ENCODE measurements around the gene KLHL11. TPM values are rescaled to one million over a fixed set of nuclear protein-coding genes. Genes with fewer than 3 reads are reported as not detected.

Gene KLHL11
- polyA plus RNA-seq, 1 donor (not counting 4 experiments of a cell fraction or from before 2014, with no cell fraction given), result 5.2 TPM

DNA sequence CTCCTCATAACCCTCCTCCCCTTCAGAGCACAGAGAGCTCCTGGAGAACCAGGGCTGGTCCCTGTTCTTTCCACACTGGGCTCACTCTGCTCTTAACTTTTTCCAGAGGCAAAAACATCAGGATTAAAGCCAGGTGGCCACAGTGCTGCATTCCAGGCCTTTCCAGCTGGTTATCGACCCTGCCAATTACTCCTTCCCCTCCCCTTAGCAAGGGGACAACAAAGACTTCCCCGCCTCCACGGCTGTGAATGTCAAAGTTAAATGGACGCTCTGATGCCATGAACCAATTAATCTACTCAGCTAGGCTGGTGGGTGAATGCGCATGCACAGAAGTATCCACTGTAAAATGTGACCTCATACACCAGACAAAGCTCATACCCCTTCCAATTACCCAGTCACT lies 30.4 kb upstream of the KLHL11 start:
- Histone ChIP-seq H4K20me1 (ENCODE audit: control insufficient read depth, extremely low read depth, insufficient read depth, low read length) (peaks cover 10% of the 10 kb centered on the region), H3K27ac (ENCODE audit: control insufficient read depth, insufficient read depth, low read length) (no peak overlapping the region), H3K9me3 (ENCODE audit: control insufficient read depth, low read depth, low read length) (no peaks in the 10 kb centered on the region), H3K9me1 (ENCODE audit: control insufficient read depth, extremely low read depth, insufficient read depth, low read length) (no peaks in the 10 kb centered on the region), H3K9ac (ENCODE audit: control insufficient read depth, extremely low read depth, insufficient read depth, low read length) (no peak overlapping the region), H3K36me3 (ENCODE audit: control insufficient read depth in 2 of 2, extremely low read depth in 1 of 2, insufficient read depth in 2 of 2, low read length in 2 of 2) (peaks cover 71% of the 10 kb centered on the region in 2 experiments), H3K79me2 (ENCODE audit: control insufficient read depth, insufficient read depth, low read length) (peaks cover 13% of the 10 kb centered on the region), H3K27me3 (ENCODE audit: control insufficient read depth, extremely low read depth, insufficient read depth, low read length) (no peaks in the 10 kb centered on the region), H3K4me3 (ENCODE audit: control insufficient read depth in 2 of 3, extremely low read depth in 1 of 3, insufficient read depth in 2 of 3, low read depth in 1 of 3, low read length in 3 of 3) (no peak overlapping the region), H3K4me2 (ENCODE audit: control insufficient read depth, extremely low read depth, insufficient read depth, low read depth, low read length) (no peak overlapping the region), H2AFZ (ENCODE audit: control insufficient read depth, low read length) (no peak overlapping the region), H3K4me1 (ENCODE audit: control insufficient read depth, extremely low read depth, insufficient read depth, low read length) (no peaks in the 10 kb centered on the region)
- dilution Hi-C loops (cut with MboI; ENCODE audit: extremely low pct_ligation_motif_present, low sequenced_read_pairs), result no loop called here
- FAIRE-seq, result no peak
- no peak for TF ChIP-seq CTCF (optimal IDR thresholded peaks at IDR 0.05 in 1 of 3, IDR thresholded peaks at IDR 0.05 in 1 of 3, conservative IDR thresholded peaks at IDR 0.05 in 1 of 3; ENCODE audit: extremely low read depth in 1 of 3, insufficient read depth in 2 of 3, low read length in 3 of 3)
- no peak for TF ChIP-seq EZH2 (IDR thresholded peaks at IDR 0.05; ENCODE audit: low read length)
- DNase-seq (ENCODE audit: low read depth, low spot score), result no peak

- H3K27me3 ChIP-seq (ENCODE audit: control insufficient read depth, extremely low read depth, insufficient read depth, low read length), result no peaks in the 10 kb centered on the region
- H3K4me2 ChIP-seq (ENCODE audit: control insufficient read depth, extremely low read depth, insufficient read depth, low read depth, low read length), result no peak overlapping the region
- no peaks in the 10 kb centered on the region for H3K4me1 ChIP-seq (ENCODE audit: control insufficient read depth, extremely low read depth, insufficient read depth, low read length)
- peaks cover 71 to 72% of the 10 kb centered on the region in 2 experiments for H3K36me3 ChIP-seq (ENCODE audit: control insufficient read depth in 2 of 2, extremely low read depth in 1 of 2, insufficient read depth in 2 of 2, low read length in 2 of 2)
- H3K79me2 ChIP-seq (ENCODE audit: control insufficient read depth, insufficient read depth, low read length), result peaks cover 13% of the 10 kb centered on the region
- no peak overlapping the region for H3K4me3 ChIP-seq (ENCODE audit: control insufficient read depth in 2 of 3, extremely low read depth in 1 of 3, insufficient read depth in 2 of 3, low read depth in 1 of 3, low read length in 3 of 3)
- H3K9me1 ChIP-seq (ENCODE audit: control insufficient read depth, extremely low read depth, insufficient read depth, low read length), result no peaks in the 10 kb centered on the region
- H4K20me1 ChIP-seq (ENCODE audit: control insufficient read depth, extremely low read depth, insufficient read depth, low read length), result peaks cover 10% of the 10 kb centered on the region
- H3K9ac ChIP-seq (ENCODE audit: control insufficient read depth, extremely low read depth, insufficient read depth, low read length), result no peak overlapping the region
- DNase-seq (ENCODE audit: low read depth, low spot score), result no peak
- H2AFZ ChIP-seq (ENCODE audit: control insufficient read depth, low read length), result no peak overlapping the region
- TF ChIP-seq EZH2 (IDR thresholded peaks at IDR 0.05; ENCODE audit: low read length) (no peak), CTCF (optimal IDR thresholded peaks at IDR 0.05 in 1 of 3, IDR thresholded peaks at IDR 0.05 in 1 of 3, conservative IDR thresholded peaks at IDR 0.05 in 1 of 3; ENCODE audit: extremely low read depth in 1 of 3, insufficient read depth in 2 of 3, low read length in 3 of 3) (no peak)
- H3K9me3 ChIP-seq (ENCODE audit: control insufficient read depth, low read depth, low read length), result no peaks in the 10 kb centered on the region
- H3K27ac ChIP-seq (ENCODE audit: control insufficient read depth, insufficient read depth, low read length), result no peak overlapping the region
- FAIRE-seq, result no peak
- dilution Hi-C loops (cut with MboI; ENCODE audit: extremely low pct_ligation_motif_present, low sequenced_read_pairs), result no loop called here
These were observed 29.6 kb upstream of the KLHL11 start for GRCh38 chr17:41894791-41895331.

Data from keratinocyte (primary cell).